PC-3 (cell line): ENCODE results near the gene ANKS6.

Source experiments
- EZH2 ChIP-seq: fragments of 300-600 bp; sonication (generic); IDR thresholded peaks from one replicate; pipeline ENCODE4 v1.6.1; 2017; ENCODE audit warnings: antibody characterized with exemption, mild to moderate bottlenecking, low read length; ENCODE audit not compliant: unreplicated experiment
- TF ChIP-seq, protein P1 (sequence below): fragments of 300-600 bp; sonication (generic); conservative IDR thresholded peaks from 2 replicates; pipeline ENCODE4 v1.5.1; 2017; ENCODE audit warnings: antibody characterized with exemption, low read depth, mild to moderate bottlenecking, low read length

DNA sequence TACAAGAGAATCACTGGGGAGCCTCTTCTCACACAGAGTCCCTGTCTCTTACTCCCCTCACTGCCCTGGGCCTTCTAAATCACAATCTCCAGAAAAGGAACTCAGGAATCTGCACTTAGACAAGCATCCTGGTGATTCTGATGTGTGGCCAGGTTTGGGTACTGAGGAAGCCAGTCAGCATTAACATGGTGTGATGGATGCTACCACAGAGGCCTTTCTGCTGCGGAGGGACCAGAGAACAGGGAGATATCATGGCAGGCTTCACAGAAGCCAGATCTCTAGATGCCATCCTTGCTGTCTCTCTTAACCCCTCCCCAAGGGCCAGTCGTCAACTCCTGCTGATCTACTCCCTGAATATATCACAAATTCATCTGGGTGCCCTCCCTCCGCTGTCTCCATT, 1.6 kb downstream of the ANKS6 start:
- no peak for TF ChIP-seq EZH2
- TF ChIP-seq, protein P1, sequence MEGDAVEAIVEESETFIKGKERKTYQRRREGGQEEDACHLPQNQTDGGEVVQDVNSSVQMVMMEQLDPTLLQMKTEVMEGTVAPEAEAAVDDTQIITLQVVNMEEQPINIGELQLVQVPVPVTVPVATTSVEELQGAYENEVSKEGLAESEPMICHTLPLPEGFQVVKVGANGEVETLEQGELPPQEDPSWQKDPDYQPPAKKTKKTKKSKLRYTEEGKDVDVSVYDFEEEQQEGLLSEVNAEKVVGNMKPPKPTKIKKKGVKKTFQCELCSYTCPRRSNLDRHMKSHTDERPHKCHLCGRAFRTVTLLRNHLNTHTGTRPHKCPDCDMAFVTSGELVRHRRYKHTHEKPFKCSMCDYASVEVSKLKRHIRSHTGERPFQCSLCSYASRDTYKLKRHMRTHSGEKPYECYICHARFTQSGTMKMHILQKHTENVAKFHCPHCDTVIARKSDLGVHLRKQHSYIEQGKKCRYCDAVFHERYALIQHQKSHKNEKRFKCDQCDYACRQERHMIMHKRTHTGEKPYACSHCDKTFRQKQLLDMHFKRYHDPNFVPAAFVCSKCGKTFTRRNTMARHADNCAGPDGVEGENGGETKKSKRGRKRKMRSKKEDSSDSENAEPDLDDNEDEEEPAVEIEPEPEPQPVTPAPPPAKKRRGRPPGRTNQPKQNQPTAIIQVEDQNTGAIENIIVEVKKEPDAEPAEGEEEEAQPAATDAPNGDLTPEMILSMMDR, result no peak
